ENCODE results near the gene SLC35F1.

DNA sequence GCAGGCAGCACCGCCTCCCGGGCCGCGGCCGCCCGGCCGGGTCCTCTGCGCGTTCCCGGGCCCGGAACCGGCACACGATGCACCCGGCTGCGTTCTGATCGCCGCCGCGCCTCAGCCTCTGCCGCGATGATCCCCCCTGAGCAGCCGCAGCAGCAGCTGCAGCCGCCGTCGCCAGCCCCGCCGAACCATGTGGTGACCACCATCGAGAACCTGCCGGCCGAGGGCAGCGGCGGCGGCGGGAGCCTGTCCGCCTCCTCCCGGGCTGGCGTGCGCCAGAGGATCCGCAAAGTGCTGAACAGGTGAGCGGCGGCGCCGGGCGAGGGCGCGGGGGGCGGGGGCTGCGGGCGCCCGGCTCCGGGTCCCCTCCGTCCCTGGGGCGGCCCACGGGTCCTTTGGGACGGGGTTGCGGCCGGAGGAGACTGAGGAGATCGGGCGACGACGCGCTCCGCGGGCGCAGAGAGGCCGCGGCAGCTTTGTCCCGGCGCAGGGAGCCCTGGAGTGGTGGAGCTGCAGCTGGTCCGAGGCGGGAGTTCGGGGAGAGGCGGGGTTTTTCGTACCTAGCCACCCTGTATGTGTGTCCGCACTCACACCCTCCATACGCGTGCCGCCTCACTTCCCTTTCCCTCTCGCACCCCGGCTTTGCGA, 659 bp downstream of the SLC35F1 start:
- TF ChIP-seq, protein P1, sequence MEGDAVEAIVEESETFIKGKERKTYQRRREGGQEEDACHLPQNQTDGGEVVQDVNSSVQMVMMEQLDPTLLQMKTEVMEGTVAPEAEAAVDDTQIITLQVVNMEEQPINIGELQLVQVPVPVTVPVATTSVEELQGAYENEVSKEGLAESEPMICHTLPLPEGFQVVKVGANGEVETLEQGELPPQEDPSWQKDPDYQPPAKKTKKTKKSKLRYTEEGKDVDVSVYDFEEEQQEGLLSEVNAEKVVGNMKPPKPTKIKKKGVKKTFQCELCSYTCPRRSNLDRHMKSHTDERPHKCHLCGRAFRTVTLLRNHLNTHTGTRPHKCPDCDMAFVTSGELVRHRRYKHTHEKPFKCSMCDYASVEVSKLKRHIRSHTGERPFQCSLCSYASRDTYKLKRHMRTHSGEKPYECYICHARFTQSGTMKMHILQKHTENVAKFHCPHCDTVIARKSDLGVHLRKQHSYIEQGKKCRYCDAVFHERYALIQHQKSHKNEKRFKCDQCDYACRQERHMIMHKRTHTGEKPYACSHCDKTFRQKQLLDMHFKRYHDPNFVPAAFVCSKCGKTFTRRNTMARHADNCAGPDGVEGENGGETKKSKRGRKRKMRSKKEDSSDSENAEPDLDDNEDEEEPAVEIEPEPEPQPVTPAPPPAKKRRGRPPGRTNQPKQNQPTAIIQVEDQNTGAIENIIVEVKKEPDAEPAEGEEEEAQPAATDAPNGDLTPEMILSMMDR (conservative IDR thresholded peaks at IDR 0.05 in 1 of 2, IDR thresholded peaks at IDR 0.05 in 1 of 2; ENCODE audit: low read depth in 1 of 2, low read length in 2 of 2): no peak
- peak; percentile 77 for TF ChIP-seq EZH2 (IDR thresholded peaks at IDR 0.05; ENCODE audit: low read length, missing control alignments)
